Peyer's patch (tissue), 4 donors: ENCODE data around the gene FIGNL2. TPM values are rescaled to one million over a fixed set of nuclear protein-coding genes. Genes with fewer than 3 reads are reported as not detected.

Source experiments
- DNase-seq, 3 donors: peaks; one replicate each; pipeline ENCODE4 v3.0.0-alpha.2; 2017 to 2019
- H3K27ac ChIP-seq, 4 donors: fragments of 200-600 bp; sonication (generic); one replicate each; pipeline ENCODE4 v1.5.1; 2016 to 2019
- H3K27me3 ChIP-seq, 2 donors: fragments of 200-600 bp; sonication (generic); one replicate each; pipeline ENCODE4 v1.5.1; 2019
- H3K36me3 ChIP-seq, 3 donors: fragments of 200-600 bp; sonication (generic); one replicate each; pipeline ENCODE4 v1.5.1; 2016 to 2019
- H3K4me1 ChIP-seq, 4 donors: fragments of 200-600 bp; sonication (generic); one replicate each; pipeline ENCODE4 v1.5.1; 2016 to 2019
- H3K4me3 ChIP-seq, 4 donors: fragments of 200-600 bp; sonication (generic); 1 replicate in 3 of 4; 2 replicates in 1 of 4; pipeline ENCODE4 v1.5.1; 2016 to 2019; ENCODE audit warnings: mild to moderate bottlenecking in 1 of 4
- H3K9me3 ChIP-seq, 4 donors: fragments of 200-600 bp; sonication (generic); one replicate each; pipeline ENCODE4 v1.5.1; 2016 to 2019; ENCODE audit warnings: mild to moderate bottlenecking in 1 of 4
- CTCF ChIP-seq, 6 experiments: fragments of 450-650 bp in 4 of 6; fragments of 200-600 bp in 2 of 6; sonication (generic) in 1 of 6; IDR thresholded peaks; one replicate each; pipeline ENCODE4 v1.5.1; 2017 to 2019; ENCODE audit warnings: antibody characterized with exemption in 6 of 6, mild to moderate bottlenecking in 3 of 6, moderate library complexity in 1 of 6
- POLR2A ChIP-seq, 2 donors: fragments of 450-650 bp; IDR thresholded peaks; one replicate each; pipeline ENCODE4 v1.5.1; 2017; ENCODE audit warnings: antibody characterized with exemption in 2 of 2, mild to moderate bottlenecking in 2 of 2, moderate library complexity in 2 of 2
- total RNA-seq, 4 donors: library from RNA; depleted of rRNA; stranded (reverse); fragments of >200 nt; gene quantifications; one replicate each; pipeline ENCODE4 v1.1.0, GENCODE V29; 2016

The FIGNL2 gene
- total RNA-seq, 4 donors from 2014 or later, result 0.19 TPM; not detected in 3

DNA sequence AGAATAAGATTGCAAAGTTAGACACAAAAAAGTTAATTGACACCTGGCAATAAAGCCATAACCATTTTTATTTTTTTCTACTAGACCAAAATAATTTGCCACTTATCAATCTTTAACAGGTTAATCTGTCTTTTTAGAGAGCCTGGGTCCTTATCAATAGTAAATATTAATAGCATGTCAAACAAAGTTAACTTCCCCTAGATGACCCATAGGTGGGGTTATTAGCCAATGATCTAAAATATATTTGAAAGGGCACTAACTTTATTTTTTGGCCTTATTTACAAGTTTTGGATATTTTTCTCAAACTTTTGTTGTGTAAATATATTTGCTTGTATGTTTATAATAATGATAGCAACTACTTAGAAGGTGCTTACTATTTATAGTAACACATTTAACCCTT, 43.3 kb upstream of the FIGNL2 start:
- no peak for TF ChIP-seq POLR2A (IDR thresholded peaks at IDR 0.05)
- TF ChIP-seq CTCF (IDR thresholded peaks at IDR 0.05), result peak in 5 of 6 experiments; percentile 26 to 51 (median 36)
- Histone ChIP-seq H3K27me3 (no peaks in the 10 kb centered on the region), H3K27ac (no peak overlapping the region), H3K36me3 (no peaks in the 10 kb centered on the region), H3K4me1 (no peaks in the 10 kb centered on the region), H3K4me3 (no peak overlapping the region), H3K9me3 (no peaks in the 10 kb centered on the region)
- no peak for DNase-seq

DNA sequence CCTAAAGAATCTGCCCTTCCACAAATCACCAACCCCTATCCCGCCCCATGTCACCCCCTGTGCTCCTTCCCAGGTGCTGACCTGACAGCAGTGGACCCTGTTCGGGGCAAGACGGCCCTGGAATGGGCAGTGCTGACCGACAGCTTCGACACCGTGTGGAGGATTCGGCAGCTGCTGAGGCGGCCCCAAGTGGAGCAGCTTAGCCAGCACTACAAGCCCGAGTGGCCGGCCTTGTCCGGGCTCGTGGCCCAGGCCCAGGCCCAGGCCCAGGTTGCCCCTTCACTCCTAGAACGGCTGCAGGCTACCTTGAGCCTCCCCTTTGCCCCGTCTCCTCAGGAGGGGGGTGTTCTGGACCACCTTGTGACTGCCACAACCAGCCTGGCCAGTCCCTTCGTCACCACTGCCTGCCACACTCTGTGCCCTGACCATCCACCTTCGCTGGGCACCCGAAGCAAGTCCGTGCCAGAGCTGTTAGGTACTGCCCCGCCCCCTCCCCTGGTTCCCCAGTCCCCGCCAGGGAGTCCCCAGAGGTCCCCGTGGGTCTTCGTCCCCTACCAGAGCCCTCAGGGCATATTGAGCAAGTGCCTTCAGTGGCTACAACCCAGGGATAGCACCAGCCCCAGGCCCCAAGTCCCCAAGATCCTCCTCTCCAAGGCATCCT, 42.1 kb upstream of the FIGNL2 start:
- DNase-seq, result peak in 1 of 3 donors; percentile 41
- TF ChIP-seq CTCF (IDR thresholded peaks at IDR 0.05), result no peak
- no peak for TF ChIP-seq POLR2A (IDR thresholded peaks at IDR 0.05)
- H3K27ac ChIP-seq, result no peak overlapping the region
- H3K4me3 ChIP-seq, result no peak overlapping the region
- no peaks in the 10 kb centered on the region for H3K27me3 ChIP-seq
- H3K9me3 ChIP-seq, result no peaks in the 10 kb centered on the region
- peaks cover 0 to 5% (median 0%) of the 10 kb centered on the region in 4 donors for H3K4me1 ChIP-seq
- no peaks in the 10 kb centered on the region for H3K36me3 ChIP-seq

- no peaks in the 10 kb centered on the region for H3K36me3 ChIP-seq
- H3K27me3 ChIP-seq, result no peaks in the 10 kb centered on the region
- DNase-seq, result peak in 1 of 3 donors; percentile 9
- no peaks in the 10 kb centered on the region for H3K9me3 ChIP-seq
- no peak overlapping the region for H3K4me3 ChIP-seq
- TF ChIP-seq CTCF (IDR thresholded peaks at IDR 0.05), result no peak
- no peak for TF ChIP-seq POLR2A (IDR thresholded peaks at IDR 0.05)
- H3K27ac ChIP-seq, result no peak overlapping the region
- H3K4me1 ChIP-seq, result peaks cover 0 to 5% (median 0%) of the 10 kb centered on the region in 4 donors
These were observed 41.6 kb upstream of the FIGNL2 start for GRCh38 chr12:51890133-51890464.

DNA sequence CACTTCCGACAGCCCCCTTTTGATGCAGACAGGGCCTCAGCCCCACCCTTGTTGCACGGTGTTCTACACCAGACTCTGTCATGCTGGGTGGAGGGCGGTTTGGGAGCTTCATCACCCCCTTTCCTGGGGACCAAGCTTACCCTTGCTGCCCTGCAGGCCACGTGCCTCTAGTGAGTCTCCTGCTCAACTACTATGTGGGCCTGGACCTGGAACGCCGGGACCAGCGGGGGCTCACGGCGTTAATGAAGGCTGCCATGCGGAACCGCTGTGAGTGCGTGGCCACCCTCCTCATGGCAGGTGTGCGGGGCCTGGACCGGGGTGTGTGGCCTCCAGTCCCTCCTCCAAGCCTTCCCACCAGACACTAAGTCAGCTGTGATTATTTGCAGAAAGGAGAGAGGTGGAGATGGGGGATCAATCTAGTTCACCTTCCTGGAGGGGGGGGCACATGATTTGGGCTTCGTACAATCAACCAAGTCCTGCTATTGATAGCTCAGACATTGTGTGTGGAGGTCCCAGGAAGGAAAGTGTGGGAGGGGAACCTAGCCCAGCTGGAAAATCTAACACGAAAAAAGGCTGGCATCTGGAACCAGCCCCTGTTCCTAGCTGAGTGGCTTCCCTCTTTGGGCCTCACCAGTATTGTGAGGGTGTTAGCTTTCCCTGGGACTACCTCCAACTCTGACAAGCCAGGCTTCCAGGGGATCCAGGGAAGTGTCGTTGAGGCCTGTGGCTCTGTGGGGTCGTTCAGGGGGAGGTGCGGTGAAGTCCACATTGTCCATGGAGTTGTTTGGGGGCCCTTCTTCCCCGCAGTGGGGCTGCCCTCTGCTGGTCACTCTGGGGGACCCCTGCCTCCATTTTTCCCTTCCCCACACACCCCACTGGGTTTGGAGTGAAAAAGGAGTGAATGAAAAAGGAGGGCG, 41.0 kb upstream of the FIGNL2 start:
- Histone ChIP-seq H3K27me3 (no peaks in the 10 kb centered on the region), H3K36me3 (no peaks in the 10 kb centered on the region), H3K4me3 (no peak overlapping the region), H3K4me1 (peaks cover 0 to 5% (median 0%) of the 10 kb centered on the region in 4 donors), H3K27ac (no peak overlapping the region), H3K9me3 (no peaks in the 10 kb centered on the region)
- peak in 1 of 3 donors; percentile 37 for DNase-seq
- TF ChIP-seq CTCF (IDR thresholded peaks at IDR 0.05) (no peak), POLR2A (IDR thresholded peaks at IDR 0.05) (no peak)

GRCh38 chr12:51888316-51889215, 40.0 kb upstream of the FIGNL2 start:
- H3K36me3 ChIP-seq, result no peaks in the 10 kb centered on the region
- H3K4me3 ChIP-seq, result no peak overlapping the region
- no peak for TF ChIP-seq POLR2A (IDR thresholded peaks at IDR 0.05)
- no peak for TF ChIP-seq CTCF (IDR thresholded peaks at IDR 0.05)
- H3K9me3 ChIP-seq, result no peaks in the 10 kb centered on the region
- no peaks in the 10 kb centered on the region for H3K27me3 ChIP-seq
- peak in 1 of 3 donors; percentile 42 for DNase-seq
- H3K4me1 ChIP-seq, result peaks cover 0 to 5% (median 0%) of the 10 kb centered on the region in 4 donors
- no peak overlapping the region for H3K27ac ChIP-seq
